IgD-negative memory B cell (primary cell): ENCODE data around the gene DEFB124. TPM values are rescaled to one million over a fixed set of nuclear protein-coding genes. Genes with fewer than 3 reads are reported as not detected.

Experiments used
- polyA plus RNA-seq: library from polyadenylated mRNA; unstranded; fragments of 300-500 nt; fragmentation: Illumina TruSeq; gene quantifications from one replicate; pipeline ENCODE4 v1.2.3, GENCODE V29; 2021

DEFB124 gene
- polyA plus RNA-seq, 1 donor from 2014 or later = not detected

Other genes with a start within 250 kb of the DEFB124 start
- not detected for gene DEFB115, start 217.5 kb downstream of the DEFB124 start, polyA plus RNA-seq
- not detected for gene DEFB116, start 166.5 kb downstream of the DEFB124 start, polyA plus RNA-seq
- not detected for gene DEFB118, start 106.5 kb downstream of the DEFB124 start, polyA plus RNA-seq
- not detected for gene DEFB119, start 84.5 kb downstream of the DEFB124 start, polyA plus RNA-seq
- not detected for gene DEFB121, start 68.9 kb downstream of the DEFB124 start, polyA plus RNA-seq
- not detected for gene DEFB123, start 34.5 kb downstream of the DEFB124 start, polyA plus RNA-seq
- not detected for gene REM1, start 161 bp upstream of the DEFB124 start, polyA plus RNA-seq
- gene HM13, start 39.3 kb upstream of the DEFB124 start, polyA plus RNA-seq = 109 TPM
- gene ID1, start 130.2 kb upstream of the DEFB124 start, polyA plus RNA-seq = 2.2 TPM
- 0.38 TPM for gene COX4I2, start 162.8 kb upstream of the DEFB124 start, polyA plus RNA-seq
- gene BCL2L1, start 247.7 kb upstream of the DEFB124 start, polyA plus RNA-seq = 9.8 TPM